Sigmoid colon (tissue), 7 donors: ENCODE data around the gene DHFR. TPM values are rescaled to one million over a fixed set of nuclear protein-coding genes. Genes with fewer than 3 reads are reported as not detected.

Experiments
- DNase-seq: peaks from one replicate; pipeline ENCODE4 v3.0.0-alpha.2; 2019
- H3K27ac ChIP-seq, 4 donors: fragments of 200-600 bp; sonication (generic); one replicate each; pipeline ENCODE4 v1.5.1; 2016 to 2019; ENCODE audit warnings: mild to moderate bottlenecking in 1 of 4
- H3K27me3 ChIP-seq, 3 donors: fragments of 200-600 bp; sonication (generic); one replicate each; pipeline ENCODE4 v1.5.1; 2019; ENCODE audit warnings: mild to moderate bottlenecking in 1 of 3
- H3K36me3 ChIP-seq, 4 donors: fragments of 200-600 bp; sonication (generic); one replicate each; pipeline ENCODE4 v1.5.1; 2016 to 2019
- H3K4me1 ChIP-seq, 4 donors: fragments of 200-600 bp; sonication (generic); one replicate each; pipeline ENCODE4 v1.5.1; 2017 to 2019
- H3K4me3 ChIP-seq, 4 donors: fragments of 200-600 bp; sonication (generic); one replicate each; pipeline ENCODE4 v1.5.1; 2017 to 2019; ENCODE audit warnings: mild to moderate bottlenecking in 2 of 4, moderate library complexity in 1 of 4
- H3K9me3 ChIP-seq, 4 donors: fragments of 200-600 bp in 3 of 4; sonication (generic) in 3 of 4; one replicate each; pipeline versions ENCODE4 v1.5.1 to v1.6.1; 2013 to 2019
- CTCF ChIP-seq, 4 experiments: fragments of 450-650 bp in 3 of 4; fragments of 200-600 bp in 1 of 4; IDR thresholded peaks; one replicate each; pipeline ENCODE4 v1.5.1; 2016 to 2019; ENCODE audit warnings: antibody characterized with exemption in 4 of 4, mild to moderate bottlenecking in 3 of 4, moderate library complexity in 2 of 4
- EP300 ChIP-seq, 4 donors: sonication (generic); formaldehyde crosslinking; IDR thresholded peaks; one replicate each; pipeline ENCODE4 v1.6.1; 2017; ENCODE audit warnings: antibody characterized with exemption in 4 of 4
- POLR2A ChIP-seq, 2 donors: fragments of 450-650 bp; IDR thresholded peaks; one replicate each; pipeline ENCODE4 v1.6.1; 2016; ENCODE audit warnings: antibody characterized with exemption in 2 of 2, mild to moderate bottlenecking in 2 of 2, moderate library complexity in 2 of 2
- POLR2AphosphoS5 ChIP-seq, 4 donors: sonication (generic); formaldehyde crosslinking; IDR thresholded peaks; one replicate each; pipeline ENCODE4 v1.6.1; 2017; ENCODE audit warnings: antibody characterized with exemption in 4 of 4
- WGBS, 2 donors: extraction: QIAGEN DNeasy Blood & Tissue Kit; methylation state at CpG; one replicate each; pipeline ENCODE4 v1.1.7; 2013; 5-methylcytosine and 5-hydroxymethylcytosine counted together
- intact Hi-C: fragments of 100-400 bp; cut with DNase I; formaldehyde crosslinking; loops from one replicate; pipeline ENCODE4 v1.15.1; 2023
- polyA plus RNA-seq, 3 donors: library from polyadenylated mRNA; stranded (reverse); fragments of 200-250 nt; gene quantifications; one replicate each; pipeline ENCODE4 v1.2.3, GENCODE V29; 2013
- total RNA-seq, 4 donors: library from RNA; depleted of rRNA; stranded (reverse); fragments of >200 nt; gene quantifications; one replicate each; pipeline ENCODE4 v1.1.0, GENCODE V29; 2016
- donor health status: healthy with polysubstance abuse.
- donor health status: Bipolar disorder and iron deficiency.
- donor health status: healthy.

DHFR gene
- total and polyA plus RNA-seq, 7 donors, result 5.6 to 34.0 (median 9.0) TPM

- Histone ChIP-seq H3K4me3 (no peak overlapping the region), H3K27ac (no peak overlapping the region), H3K9me3 (no peaks in the 10 kb centered on the region), H3K36me3 (no peaks in the 10 kb centered on the region), H3K27me3 (no peaks in the 10 kb centered on the region), H3K4me1 (no peaks in the 10 kb centered on the region)
- DNase-seq, result no peak
- TF ChIP-seq EP300 (IDR thresholded peaks at IDR 0.05) (no peak), CTCF (IDR thresholded peaks at IDR 0.05) (no peak), POLR2A (IDR thresholded peaks at IDR 0.05) (no peak), POLR2AphosphoS5 (IDR thresholded peaks at IDR 0.05) (no peak)
- intact Hi-C loops, result no loop called here
These were observed 47.4 kb downstream of the DHFR start for GRCh38 chr5:80607343-80607742.

GRCh38 chr5:80600943-80601693 is 53.7 kb downstream of the DHFR start:
- intact Hi-C loops, result no loop called here
- WGBS, 2 donors, result 93 to 95% methylated on average over 2 of the region's 2 CpGs

GRCh38 chr5:80597500-80597899 is 57.3 kb downstream of the DHFR start:
- intact Hi-C loops, result no loop called here

More at GRCh38 chr5:80600943-80601693, 53.7 kb downstream of the DHFR start:
- no peak overlapping the region for H3K27ac ChIP-seq
- no peaks in the 10 kb centered on the region for H3K9me3 ChIP-seq
- TF ChIP-seq POLR2AphosphoS5 (IDR thresholded peaks at IDR 0.05), result no peak
- no peak for TF ChIP-seq EP300 (IDR thresholded peaks at IDR 0.05)
- TF ChIP-seq POLR2A (IDR thresholded peaks at IDR 0.05), result no peak
- H3K27me3 ChIP-seq, result no peaks in the 10 kb centered on the region
- DNase-seq, result no peak
- no peak overlapping the region for H3K4me3 ChIP-seq
- H3K4me1 ChIP-seq, result no peaks in the 10 kb centered on the region
- no peaks in the 10 kb centered on the region for H3K36me3 ChIP-seq

GRCh38 chr5:80594810-80595209 is 60.0 kb downstream of the DHFR start:
- Histone ChIP-seq H3K36me3 (no peaks in the 10 kb centered on the region), H3K4me3 (no peak overlapping the region), H3K27ac (no peak overlapping the region), H3K9me3 (no peaks in the 10 kb centered on the region), H3K27me3 (no peaks in the 10 kb centered on the region), H3K4me1 (no peaks in the 10 kb centered on the region)
- TF ChIP-seq CTCF (IDR thresholded peaks at IDR 0.05) (no peak), EP300 (IDR thresholded peaks at IDR 0.05) (no peak), POLR2AphosphoS5 (IDR thresholded peaks at IDR 0.05) (no peak), POLR2A (IDR thresholded peaks at IDR 0.05) (no peak)
- no peak for DNase-seq
- intact Hi-C loops, result no loop called here
- WGBS, 2 donors, result 91 to 93% methylated on average over 2 of the region's 2 CpGs

More at GRCh38 chr5:80597500-80597899, 57.3 kb downstream of the DHFR start:
- H3K27ac ChIP-seq, result no peak overlapping the region
- no peaks in the 10 kb centered on the region for H3K4me1 ChIP-seq
- no peaks in the 10 kb centered on the region for H3K9me3 ChIP-seq
- DNase-seq, result no peak
- no peak overlapping the region for H3K4me3 ChIP-seq
- TF ChIP-seq POLR2AphosphoS5 (IDR thresholded peaks at IDR 0.05) (no peak), CTCF (IDR thresholded peaks at IDR 0.05) (no peak), POLR2A (IDR thresholded peaks at IDR 0.05) (no peak), EP300 (IDR thresholded peaks at IDR 0.05) (no peak)
- H3K27me3 ChIP-seq, result no peaks in the 10 kb centered on the region
- no peaks in the 10 kb centered on the region for H3K36me3 ChIP-seq
- 66 to 67% methylated on average over 7 of the region's 7 CpGs for WGBS, 2 donors

GRCh38 chr5:80592761-80593160 is 62.0 kb downstream of the DHFR start:
- H3K27me3 ChIP-seq, result no peaks in the 10 kb centered on the region
- TF ChIP-seq POLR2A (IDR thresholded peaks at IDR 0.05), result no peak
- no peak for TF ChIP-seq POLR2AphosphoS5 (IDR thresholded peaks at IDR 0.05)
- TF ChIP-seq EP300 (IDR thresholded peaks at IDR 0.05), result no peak
- TF ChIP-seq CTCF (IDR thresholded peaks at IDR 0.05), result no peak
- no peak overlapping the region for H3K27ac ChIP-seq
- no peak overlapping the region for H3K4me3 ChIP-seq
- no peaks in the 10 kb centered on the region for H3K36me3 ChIP-seq
- DNase-seq, result no peak
- no peaks in the 10 kb centered on the region for H3K4me1 ChIP-seq
- WGBS, 2 donors, result 90 to 93% methylated on average over 2 of the region's 2 CpGs
- intact Hi-C loops, result no loop called here
- no peaks in the 10 kb centered on the region for H3K9me3 ChIP-seq
